ENCODE measurements around the gene INS. TPM values are rescaled to one million over a fixed set of nuclear protein-coding genes. Genes with fewer than 3 reads are reported as not detected.

The INS gene
- total and polyA plus RNA-seq, 2 donors (not counting 1 experiment from before 2014, with no cell fraction given): not detected

GRCh38 chr11:2123628-2123960 lies 37.4 kb downstream of the INS start:
- no peaks in the 10 kb centered on the region for H3K4me1 ChIP-seq (ENCODE audit: control insufficient read depth in 2 of 2, insufficient read depth in 2 of 2, low read length in 2 of 2)
- no peaks in the 10 kb centered on the region for H3K9me3 ChIP-seq (ENCODE audit: control extremely low read depth in 1 of 3, control insufficient read depth in 2 of 3, insufficient read depth in 1 of 3, low read length in 2 of 3)
- no peak for ATAC-seq (ENCODE audit: low read depth)
- Mint-ChIP-seq H3K9me3 (ENCODE audit: insufficient read depth) (peaks cover 4% of the 10 kb centered on the region), H3K27me3 (peaks cover 16% of the 10 kb centered on the region), H3K4me3 (no peak overlapping the region), H3K27ac (no peak overlapping the region), H3K4me1 (no peaks in the 10 kb centered on the region)
- H3K36me3 ChIP-seq (replicated peaks in 1 of 2; ENCODE audit: control extremely low read depth in 1 of 2, control insufficient read depth in 1 of 2, extremely low read depth in 1 of 2, insufficient read depth in 2 of 2, low read length in 1 of 2): no peaks in the 10 kb centered on the region
- H3K27me3 ChIP-seq (replicated peaks in 1 of 4; ENCODE audit: control extremely low read depth in 1 of 4, control insufficient read depth in 3 of 4, insufficient read depth in 4 of 4, low read length in 3 of 4): peaks cover 0 to 21% (median 5%) of the 10 kb centered on the region in 4 experiments
- no peaks in the 10 kb centered on the region for H4K20me1 ChIP-seq (ENCODE audit: control insufficient read depth, insufficient read depth, low read length, poor library complexity, severe bottlenecking)
- no peak overlapping the region for H3K4me3 ChIP-seq (ENCODE audit: control extremely low read depth in 1 of 5, extremely low read depth in 1 of 5, insufficient read depth in 1 of 5, low read depth in 2 of 5, low read length in 4 of 5)
- TF ChIP-seq EZH2 (IDR thresholded peaks at IDR 0.05; ENCODE audit: borderline replicate concordance, insufficient read depth, low read depth, low read length, poor library complexity, severe bottlenecking) (no peak), CTCF (IDR thresholded peaks at IDR 0.05) (no peak)
- H2AFZ ChIP-seq (ENCODE audit: insufficient read depth, low read depth, low read length, poor library complexity, severe bottlenecking): no peak overlapping the region
- WGBS (ENCODE audit: insufficient coverage): 88% methylated on average over 6 of the region's 7 CpGs
- H3K4me2 ChIP-seq (replicated peaks; ENCODE audit: low read depth, low read length, poor library complexity, severe bottlenecking): no peak overlapping the region
- POLR2A ChIA-PET: no interaction called here
- intact Hi-C loops (cut with micrococcal nuclease): no loop called here
- CTCF ChIA-PET: interaction anchor here (1.2 kb wide), 1 partner anchor 28 kb away, joined by 3 read pairs; no protein-coding TSS in a partner anchor
- H3K27ac ChIP-seq (ENCODE audit: low read length in 2 of 2): no peak overlapping the region
- no peak for DNase-seq
- no peak overlapping the region for H3K9ac ChIP-seq (ENCODE audit: low read length)
- H3K79me2 ChIP-seq (ENCODE audit: control insufficient read depth, insufficient read depth, low read length): no peaks in the 10 kb centered on the region

- intact Hi-C loops (cut with micrococcal nuclease): no loop called here
- H3K4me3 Mint-ChIP-seq: no peak overlapping the region
- CTCF ChIA-PET: no interaction called here
These were observed 37.9 kb downstream of the INS start for GRCh38 chr11:2122907-2123627.

More at GRCh38 chr11:2122907-2123627, 37.9 kb downstream of the INS start:
- H3K4me2 ChIP-seq (replicated peaks; ENCODE audit: low read depth, low read length, poor library complexity, severe bottlenecking): no peak overlapping the region
- no peak for DNase-seq
- no peaks in the 10 kb centered on the region for H3K9me3 ChIP-seq (ENCODE audit: control extremely low read depth in 1 of 3, control insufficient read depth in 2 of 3, insufficient read depth in 1 of 3, low read length in 2 of 3)
- POLR2A ChIA-PET: no interaction called here
- no peak overlapping the region for H3K9ac ChIP-seq (ENCODE audit: low read length)
- no peaks in the 10 kb centered on the region for H3K79me2 ChIP-seq (ENCODE audit: control insufficient read depth, insufficient read depth, low read length)
- ATAC-seq (ENCODE audit: low read depth): no peak
- Mint-ChIP-seq H3K27me3 (peaks cover 20% of the 10 kb centered on the region), H3K4me1 (no peaks in the 10 kb centered on the region), H3K9me3 (ENCODE audit: insufficient read depth) (peaks cover 4% of the 10 kb centered on the region), H3K27ac (no peak overlapping the region)
- TF ChIP-seq EZH2 (IDR thresholded peaks at IDR 0.05; ENCODE audit: borderline replicate concordance, insufficient read depth, low read depth, low read length, poor library complexity, severe bottlenecking) (no peak), CTCF (IDR thresholded peaks at IDR 0.05) (no peak)
- no peaks in the 10 kb centered on the region for H3K36me3 ChIP-seq (replicated peaks in 1 of 2; ENCODE audit: control extremely low read depth in 1 of 2, control insufficient read depth in 1 of 2, extremely low read depth in 1 of 2, insufficient read depth in 2 of 2, low read length in 1 of 2)
- H3K27me3 ChIP-seq (replicated peaks in 1 of 4; ENCODE audit: control extremely low read depth in 1 of 4, control insufficient read depth in 3 of 4, insufficient read depth in 4 of 4, low read length in 3 of 4): peaks cover 0 to 21% (median 5%) of the 10 kb centered on the region in 4 experiments
- H4K20me1 ChIP-seq (ENCODE audit: control insufficient read depth, insufficient read depth, low read length, poor library complexity, severe bottlenecking): no peaks in the 10 kb centered on the region
- WGBS (ENCODE audit: insufficient coverage): 96% methylated on average over 9 of the region's 13 CpGs
- H2AFZ ChIP-seq (ENCODE audit: insufficient read depth, low read depth, low read length, poor library complexity, severe bottlenecking): no peak overlapping the region
- no peaks in the 10 kb centered on the region for H3K4me1 ChIP-seq (ENCODE audit: control insufficient read depth in 2 of 2, insufficient read depth in 2 of 2, low read length in 2 of 2)
- no peak overlapping the region for H3K4me3 ChIP-seq (ENCODE audit: control extremely low read depth in 1 of 5, extremely low read depth in 1 of 5, insufficient read depth in 1 of 5, low read depth in 2 of 5, low read length in 4 of 5)
- H3K27ac ChIP-seq (ENCODE audit: low read length in 2 of 2): no peak overlapping the region
